ENCODE data around the gene SCAF8. TPM values are rescaled to one million over a fixed set of nuclear protein-coding genes. Genes with fewer than 3 reads are reported as not detected.

SCAF8 gene
- total and polyA plus RNA-seq, 2 of the 4 experiments (the other 2 are of a cell fraction) = 16.1 to 23.5 TPM

DNA sequence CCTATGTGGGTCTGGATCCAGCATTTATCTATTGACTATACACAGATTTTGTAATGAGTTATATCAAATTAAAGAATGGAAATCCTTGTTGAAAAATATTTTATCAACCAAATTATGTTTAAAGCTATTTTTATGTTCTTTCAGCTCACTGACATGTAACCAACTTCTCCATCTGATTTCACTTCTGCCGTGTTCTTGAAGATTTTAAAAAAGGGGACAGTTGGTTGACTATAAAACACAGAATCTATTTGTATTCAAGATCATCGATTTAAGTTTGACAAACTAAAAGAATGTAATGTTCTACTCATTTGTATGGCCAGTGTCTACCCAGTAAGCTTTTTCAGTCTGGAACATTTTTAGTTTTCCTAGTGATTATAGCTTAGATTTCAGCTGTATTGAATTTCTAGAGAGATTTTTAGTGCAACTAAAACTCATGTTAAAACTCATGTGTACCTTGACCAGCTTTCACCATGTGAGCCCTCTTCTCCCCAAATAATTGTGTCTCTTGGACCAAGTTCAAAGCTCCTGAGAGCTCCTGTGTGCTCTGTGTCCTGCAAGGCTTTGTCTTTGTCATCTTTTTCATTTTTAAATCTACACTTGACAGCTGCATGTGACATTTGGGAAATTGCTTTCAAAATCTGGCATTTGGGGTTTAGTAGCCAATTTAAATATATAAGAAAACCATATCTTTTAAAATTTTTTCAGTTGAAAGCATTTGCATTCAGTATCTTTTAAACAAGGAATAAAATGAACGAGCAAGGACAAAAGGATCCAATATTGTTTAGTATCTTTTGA, 143.5 kb downstream of the SCAF8 start:
- no peak overlapping the region for H2BK20ac ChIP-seq (ENCODE audit: low read depth, low read length)
- no CpG with 5 or more reads among the region's 3 CpGs for WGBS, 2 experiments (ENCODE audit: extremely low coverage in 2 of 2, insufficient read length in 1 of 2)
- H4K20me1 ChIP-seq (ENCODE audit: insufficient read depth, low read length) = peaks cover 11% of the 10 kb centered on the region; the same call in 1 of the 2 replicates
- intact Hi-C loops (cut with micrococcal nuclease) = no loop called here
- CTCF ChIA-PET = interaction anchor here (1.3 kb wide), 1 partner anchor 8 kb away, joined by 3 read pairs; no protein-coding TSS in a partner anchor
- H3K18ac ChIP-seq (ENCODE audit: low read depth, low read length) = no peak overlapping the region
- peaks cover 13% of the 10 kb centered on the region for H3K9me1 ChIP-seq (ENCODE audit: insufficient read depth, low read length)
- H3K9me3 ChIP-seq (ENCODE audit: control insufficient read depth, insufficient read depth, low read length) = no peaks in the 10 kb centered on the region
- POLR2A ChIA-PET (ENCODE audit: unreplicated experiment) = no interaction called here
- H3K27me3 ChIP-seq (ENCODE audit: control insufficient read depth, insufficient read depth, low read length) = no peaks in the 10 kb centered on the region
- dilution Hi-C loops (cut with HindIII; ENCODE audit: low sequenced_read_pairs, unreplicated experiment) = no loop called here
- no peak overlapping the region for H3K4me2 ChIP-seq (ENCODE audit: low read depth, low read length)
- ATAC-seq (ENCODE audit: low read depth) (no peak), DNase-seq (no peak)
- no peak overlapping the region for H3K4me3 ChIP-seq (ENCODE audit: insufficient read depth, low read depth, low read length)
- no peak overlapping the region for H4K5ac ChIP-seq (ENCODE audit: low read depth, low read length)
- H2BK15ac ChIP-seq (ENCODE audit: low read depth, low read length) = no peak overlapping the region
- no peak overlapping the region for H3K4ac ChIP-seq (ENCODE audit: low read depth, low read length)
- no peak overlapping the region for H4K8ac ChIP-seq (ENCODE audit: low read depth in 2 of 2, low read length in 2 of 2)
- H4K91ac ChIP-seq (ENCODE audit: insufficient read depth, low read depth, low read length) = no peak overlapping the region
- H3K23ac ChIP-seq (ENCODE audit: low read depth, low read length) = no peak overlapping the region
- no peak overlapping the region for H2AFZ ChIP-seq (replicated peaks; ENCODE audit: low read length, poor library complexity)
- BruUV-seq (replicated peaks) = no TSS peak
- no peak overlapping the region for H2BK5ac ChIP-seq (ENCODE audit: low read depth, low read length, poor library complexity, severe bottlenecking)
- in situ Hi-C loops (cut with MboI; ENCODE audit: low sequenced_read_pairs) = no loop called here
- H3K27ac ChIP-seq (ENCODE audit: insufficient read depth, low read length) = no peak overlapping the region
- TF ChIP-seq BHLHE40 (IDR thresholded peaks at IDR 0.05; ENCODE audit: low read depth, low read length) (no peak), MAZ (IDR thresholded peaks at IDR 0.05; ENCODE audit: borderline replicate concordance, low read depth, low read length) (no peak), SMC3 (IDR thresholded peaks at IDR 0.05; ENCODE audit: low read depth, low read length) (no peak), CHD1 (IDR thresholded peaks at IDR 0.05; ENCODE audit: low read depth, low read length) (no peak), RAD21 (IDR thresholded peaks at IDR 0.05; ENCODE audit: low read length) (no peak), MXI1 (IDR thresholded peaks at IDR 0.05; ENCODE audit: borderline replicate concordance, low read depth, low read length) (no peak), RFX5 (IDR thresholded peaks at IDR 0.05; ENCODE audit: low read depth, low read length) (no peak), POLR2A (IDR thresholded peaks at IDR 0.05; ENCODE audit: low read depth, low read length) (no peak), RCOR1 (IDR thresholded peaks at IDR 0.05; ENCODE audit: insufficient replicate concordance, low read length) (no peak), CEBPB (IDR thresholded peaks at IDR 0.05; ENCODE audit: low read depth, low read length) (no peak), MAFK (IDR thresholded peaks at IDR 0.05; ENCODE audit: low read depth, low read length) (no peak)
- TF ChIP-seq, protein P1, sequence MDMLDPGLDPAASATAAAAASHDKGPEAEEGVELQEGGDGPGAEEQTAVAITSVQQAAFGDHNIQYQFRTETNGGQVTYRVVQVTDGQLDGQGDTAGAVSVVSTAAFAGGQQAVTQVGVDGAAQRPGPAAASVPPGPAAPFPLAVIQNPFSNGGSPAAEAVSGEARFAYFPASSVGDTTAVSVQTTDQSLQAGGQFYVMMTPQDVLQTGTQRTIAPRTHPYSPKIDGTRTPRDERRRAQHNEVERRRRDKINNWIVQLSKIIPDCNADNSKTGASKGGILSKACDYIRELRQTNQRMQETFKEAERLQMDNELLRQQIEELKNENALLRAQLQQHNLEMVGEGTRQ (IDR thresholded peaks at IDR 0.05; ENCODE audit: low read depth, low read length) = no peak
- TF ChIP-seq, protein P2, sequence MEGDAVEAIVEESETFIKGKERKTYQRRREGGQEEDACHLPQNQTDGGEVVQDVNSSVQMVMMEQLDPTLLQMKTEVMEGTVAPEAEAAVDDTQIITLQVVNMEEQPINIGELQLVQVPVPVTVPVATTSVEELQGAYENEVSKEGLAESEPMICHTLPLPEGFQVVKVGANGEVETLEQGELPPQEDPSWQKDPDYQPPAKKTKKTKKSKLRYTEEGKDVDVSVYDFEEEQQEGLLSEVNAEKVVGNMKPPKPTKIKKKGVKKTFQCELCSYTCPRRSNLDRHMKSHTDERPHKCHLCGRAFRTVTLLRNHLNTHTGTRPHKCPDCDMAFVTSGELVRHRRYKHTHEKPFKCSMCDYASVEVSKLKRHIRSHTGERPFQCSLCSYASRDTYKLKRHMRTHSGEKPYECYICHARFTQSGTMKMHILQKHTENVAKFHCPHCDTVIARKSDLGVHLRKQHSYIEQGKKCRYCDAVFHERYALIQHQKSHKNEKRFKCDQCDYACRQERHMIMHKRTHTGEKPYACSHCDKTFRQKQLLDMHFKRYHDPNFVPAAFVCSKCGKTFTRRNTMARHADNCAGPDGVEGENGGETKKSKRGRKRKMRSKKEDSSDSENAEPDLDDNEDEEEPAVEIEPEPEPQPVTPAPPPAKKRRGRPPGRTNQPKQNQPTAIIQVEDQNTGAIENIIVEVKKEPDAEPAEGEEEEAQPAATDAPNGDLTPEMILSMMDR (conservative IDR thresholded peaks at IDR 0.05; ENCODE audit: low read depth, low read length) = no peak
- no peak overlapping the region for H3K9ac ChIP-seq (ENCODE audit: low read depth, low read length)
- H2BK120ac ChIP-seq (ENCODE audit: low read depth, low read length) = no peak overlapping the region
- H3K14ac ChIP-seq (replicated peaks; ENCODE audit: low read depth, low read length) = no peak overlapping the region
- no peak overlapping the region for H2AK9ac ChIP-seq (replicated peaks; ENCODE audit: low read depth, low read length, poor library complexity)
- no peak overlapping the region for H2AK5ac ChIP-seq (ENCODE audit: low read depth, low read length)
- H3K56ac ChIP-seq (ENCODE audit: extremely low read depth, insufficient read depth, low read length) = no peak overlapping the region
- H3K79me1 ChIP-seq (ENCODE audit: low read depth in 1 of 2, low read length in 2 of 2) = peaks cover 15 to 44% of the 10 kb centered on the region in 2 experiments
- peaks cover 6% of the 10 kb centered on the region for H3K4me1 ChIP-seq (ENCODE audit: control insufficient read depth, insufficient read depth, low read length)
- no peaks in the 10 kb centered on the region for H3K36me3 ChIP-seq (ENCODE audit: control insufficient read depth, insufficient read depth, low read length)
